Hepatocyte (in vitro differentiated cells): ENCODE measurements around the gene APBB1.

Source experiments
- EZH2 ChIP-seq: fragments of 200-600 bp; sonication (generic); IDR thresholded peaks from 2 replicates; pipeline ENCODE4 v1.6.1; 2016; ENCODE audit warnings: antibody characterized with exemption, mild to moderate bottlenecking, borderline replicate concordance
- TF ChIP-seq, protein P1 (sequence below): fragments of 200-600 bp; sonication (generic); IDR thresholded peaks from 2 replicates; pipeline ENCODE4 v1.5.1; 2016; ENCODE audit warnings: antibody characterized with exemption, mild to moderate bottlenecking; ENCODE audit not compliant: poor library complexity

DNA sequence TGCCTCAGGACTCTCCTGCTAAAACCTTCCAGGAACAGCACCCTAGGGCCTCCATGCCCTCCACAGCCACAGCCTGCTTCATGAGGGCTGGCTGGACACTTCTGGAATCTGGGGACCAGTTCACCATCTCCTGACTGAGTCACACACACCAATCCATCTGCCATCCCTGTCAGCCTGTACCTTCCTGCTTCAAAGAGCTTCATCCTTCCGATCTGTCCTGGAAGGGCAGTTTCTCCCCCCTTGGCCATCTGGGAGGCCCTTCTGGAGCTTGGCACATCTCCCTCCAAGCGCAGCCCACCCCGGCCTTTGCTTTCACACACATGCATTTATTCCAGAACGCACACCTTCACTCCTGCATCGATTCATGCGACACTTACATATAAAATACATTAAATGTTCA is 13.0 kb downstream of the APBB1 start:
- no peak for TF ChIP-seq EZH2
- TF ChIP-seq, protein P1, sequence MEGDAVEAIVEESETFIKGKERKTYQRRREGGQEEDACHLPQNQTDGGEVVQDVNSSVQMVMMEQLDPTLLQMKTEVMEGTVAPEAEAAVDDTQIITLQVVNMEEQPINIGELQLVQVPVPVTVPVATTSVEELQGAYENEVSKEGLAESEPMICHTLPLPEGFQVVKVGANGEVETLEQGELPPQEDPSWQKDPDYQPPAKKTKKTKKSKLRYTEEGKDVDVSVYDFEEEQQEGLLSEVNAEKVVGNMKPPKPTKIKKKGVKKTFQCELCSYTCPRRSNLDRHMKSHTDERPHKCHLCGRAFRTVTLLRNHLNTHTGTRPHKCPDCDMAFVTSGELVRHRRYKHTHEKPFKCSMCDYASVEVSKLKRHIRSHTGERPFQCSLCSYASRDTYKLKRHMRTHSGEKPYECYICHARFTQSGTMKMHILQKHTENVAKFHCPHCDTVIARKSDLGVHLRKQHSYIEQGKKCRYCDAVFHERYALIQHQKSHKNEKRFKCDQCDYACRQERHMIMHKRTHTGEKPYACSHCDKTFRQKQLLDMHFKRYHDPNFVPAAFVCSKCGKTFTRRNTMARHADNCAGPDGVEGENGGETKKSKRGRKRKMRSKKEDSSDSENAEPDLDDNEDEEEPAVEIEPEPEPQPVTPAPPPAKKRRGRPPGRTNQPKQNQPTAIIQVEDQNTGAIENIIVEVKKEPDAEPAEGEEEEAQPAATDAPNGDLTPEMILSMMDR, result no peak
